TTC549 (cell line): ENCODE data around the gene TOLLIP.
"Not testable (repeated sequence)": the region's sequence is repeated elsewhere in the genome, so short reads cannot be mapped to it uniquely, and the experiment has no call there.

Experiments used
- FAIRE-seq: peaks from 2 replicates; lab custom pipeline; 2012; peaks lifted over from hg19 to GRCh38; lab: Jason Lieb, UNC

Gene TOLLIP

DNA sequence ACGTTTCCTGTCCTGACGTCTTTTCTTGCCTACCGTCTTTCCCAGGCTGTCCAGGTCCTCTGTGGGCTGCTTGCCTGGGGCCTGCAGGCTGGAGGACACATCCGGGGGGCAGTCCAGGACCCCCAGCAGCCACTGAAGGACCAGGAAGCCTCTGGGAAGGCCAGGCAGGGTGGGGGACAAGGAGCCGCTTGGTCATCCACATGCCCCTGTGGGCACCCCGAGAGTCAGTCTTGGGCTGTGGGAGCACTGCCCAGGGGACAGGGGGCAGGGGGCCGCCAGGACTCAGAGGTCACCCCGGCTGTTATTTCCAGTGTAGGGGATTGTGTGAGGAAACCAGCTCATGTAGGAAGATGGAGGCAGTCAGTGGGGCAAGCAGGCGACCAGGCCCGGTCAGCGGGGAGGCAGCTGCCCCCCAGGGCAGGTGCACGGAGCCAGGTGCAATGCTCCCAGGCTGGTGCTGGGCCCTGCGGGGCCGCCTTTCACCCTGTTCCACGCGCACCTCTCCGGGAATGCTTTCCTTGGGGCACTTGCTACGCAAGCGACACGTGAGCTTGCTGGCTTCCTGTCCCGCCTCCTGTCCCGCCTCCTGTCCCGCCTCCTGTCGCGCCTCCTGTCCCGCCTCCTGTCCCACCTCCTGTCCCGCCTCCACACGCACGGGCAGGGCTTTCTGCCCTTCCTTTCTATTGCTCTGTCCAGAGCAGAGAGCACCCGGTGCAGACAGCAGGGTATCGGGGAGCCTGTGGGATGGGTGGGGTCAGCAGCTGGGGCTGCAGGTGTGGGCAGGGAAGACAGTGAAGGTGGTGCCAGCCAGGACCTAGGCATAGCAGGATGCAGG, 47.0 kb downstream of the TOLLIP start:
- FAIRE-seq, result no peak

DNA sequence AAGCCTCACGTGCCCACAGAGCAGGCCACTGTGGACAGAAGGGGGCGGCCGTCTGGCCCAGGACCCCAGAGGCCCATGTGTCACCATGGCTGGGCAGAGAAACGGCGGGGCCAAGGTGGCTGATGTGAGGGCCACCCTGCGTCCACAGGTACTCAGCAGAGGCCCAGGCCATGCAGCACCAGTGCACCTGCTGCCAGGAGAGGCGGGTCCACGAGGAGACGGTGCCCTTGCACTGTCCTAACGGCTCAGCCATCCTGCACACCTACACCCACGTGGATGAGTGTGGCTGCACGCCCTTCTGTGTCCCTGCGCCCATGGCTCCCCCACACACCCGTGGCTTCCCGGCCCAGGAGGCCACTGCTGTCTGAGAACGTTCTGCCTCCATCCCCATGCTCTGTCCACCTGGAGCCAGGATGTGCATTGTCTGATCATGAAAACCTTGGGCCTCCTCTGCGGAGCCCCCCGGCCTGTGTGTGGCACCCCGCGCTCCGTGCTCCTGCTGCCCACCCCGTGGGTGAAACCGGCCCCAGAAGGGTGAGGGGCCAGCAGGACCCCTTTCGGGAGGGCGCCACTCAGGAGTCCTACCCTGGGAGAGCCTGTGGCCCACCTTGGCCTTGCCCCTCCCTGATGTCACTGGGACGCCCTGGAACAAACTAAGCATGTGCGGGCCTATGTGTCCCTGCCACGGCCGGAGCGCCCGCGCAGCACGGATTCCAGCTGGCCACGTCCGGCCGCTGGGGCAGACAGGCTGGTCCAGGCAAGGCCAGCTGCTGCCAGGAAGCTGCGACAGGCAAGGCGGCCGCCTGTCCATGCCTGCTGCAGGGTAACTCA, 48.0 kb downstream of the TOLLIP start:
- no peak for FAIRE-seq

DNA sequence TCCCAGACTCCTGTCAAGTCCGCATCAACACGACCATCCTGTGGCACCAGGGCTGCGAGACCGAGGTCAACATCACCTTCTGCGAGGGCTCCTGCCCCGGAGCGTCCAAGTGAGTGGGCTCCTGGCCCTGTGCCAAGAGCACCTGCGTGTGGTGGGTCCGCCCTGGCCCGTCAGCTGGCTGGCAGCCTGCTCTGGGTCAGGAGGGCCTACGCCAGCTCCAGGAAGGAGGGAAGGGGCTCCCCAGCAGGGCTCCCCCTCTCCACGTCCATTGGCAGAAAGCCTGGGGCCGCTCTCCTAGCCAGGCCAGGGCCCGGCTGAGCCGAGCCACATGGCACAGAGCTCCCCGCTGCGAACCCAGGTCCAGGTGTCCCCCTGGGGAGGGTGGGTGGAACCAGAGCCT, 48.8 kb downstream of the TOLLIP start:
- no peak for FAIRE-seq

DNA sequence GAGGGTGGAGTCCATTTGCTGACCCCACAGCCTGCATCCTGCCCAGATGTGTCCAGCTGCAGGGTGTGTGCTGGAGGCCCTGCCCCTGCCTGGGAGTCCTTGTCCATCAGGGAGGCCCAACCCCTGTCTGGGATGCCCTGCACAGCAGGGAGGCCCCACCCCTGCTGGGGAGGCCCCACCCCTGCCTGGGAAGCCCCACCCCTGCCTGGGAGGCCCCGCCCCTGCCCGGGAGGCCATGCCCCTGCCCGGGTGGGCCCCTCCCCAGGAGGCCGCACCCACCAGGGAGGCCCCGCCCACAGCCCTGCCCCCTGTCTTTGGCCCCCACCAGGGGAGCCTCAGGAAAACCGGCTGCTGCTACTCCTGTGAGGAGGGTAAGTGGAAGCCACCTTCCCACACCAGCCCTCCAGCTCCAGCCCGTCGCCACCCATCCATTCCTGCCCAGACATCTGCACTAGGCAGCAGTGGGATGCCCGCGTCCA, 49.4 kb downstream of the TOLLIP start:
- FAIRE-seq, result no peak

DNA sequence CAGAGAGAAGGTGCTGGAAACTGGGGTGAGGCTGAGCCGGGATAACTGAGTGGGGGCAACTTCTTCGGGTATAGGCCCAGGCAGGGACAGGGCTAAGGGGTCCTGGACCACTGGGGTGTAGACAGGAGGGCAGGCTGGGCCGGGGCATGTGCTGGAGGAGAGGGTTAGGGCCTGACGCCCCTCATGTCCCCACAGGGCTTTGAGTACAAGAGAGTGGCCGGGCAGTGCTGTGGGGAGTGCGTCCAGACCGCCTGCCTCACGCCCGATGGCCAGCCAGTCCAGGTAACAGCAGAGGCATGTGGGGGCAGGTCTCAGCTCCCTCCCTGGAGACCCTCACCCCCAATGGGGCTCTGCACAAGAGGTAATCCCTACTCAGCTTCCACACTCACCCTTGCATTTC, 49.9 kb downstream of the TOLLIP start:
- no peak for FAIRE-seq

DNA sequence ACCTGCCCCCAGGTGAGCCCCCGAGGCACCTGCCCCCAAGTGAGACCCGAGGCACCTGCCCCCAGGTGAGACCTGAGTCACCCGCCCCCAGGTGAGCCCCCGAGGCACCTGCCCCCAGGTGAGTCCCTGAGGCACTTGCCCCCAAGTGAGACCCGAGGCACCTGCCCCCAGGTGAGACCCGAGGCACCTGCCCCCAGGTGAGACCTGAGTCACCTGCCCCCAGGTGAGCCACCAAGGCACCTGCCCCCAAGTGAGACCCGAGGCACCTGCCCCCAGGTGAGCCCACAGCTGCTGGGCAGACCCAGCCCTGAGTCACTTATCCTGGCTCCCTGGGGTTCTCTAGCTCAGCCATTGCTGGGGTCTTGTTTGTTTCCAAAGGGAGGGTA, 50.4 kb downstream of the TOLLIP start:
- no peak for FAIRE-seq

DNA sequence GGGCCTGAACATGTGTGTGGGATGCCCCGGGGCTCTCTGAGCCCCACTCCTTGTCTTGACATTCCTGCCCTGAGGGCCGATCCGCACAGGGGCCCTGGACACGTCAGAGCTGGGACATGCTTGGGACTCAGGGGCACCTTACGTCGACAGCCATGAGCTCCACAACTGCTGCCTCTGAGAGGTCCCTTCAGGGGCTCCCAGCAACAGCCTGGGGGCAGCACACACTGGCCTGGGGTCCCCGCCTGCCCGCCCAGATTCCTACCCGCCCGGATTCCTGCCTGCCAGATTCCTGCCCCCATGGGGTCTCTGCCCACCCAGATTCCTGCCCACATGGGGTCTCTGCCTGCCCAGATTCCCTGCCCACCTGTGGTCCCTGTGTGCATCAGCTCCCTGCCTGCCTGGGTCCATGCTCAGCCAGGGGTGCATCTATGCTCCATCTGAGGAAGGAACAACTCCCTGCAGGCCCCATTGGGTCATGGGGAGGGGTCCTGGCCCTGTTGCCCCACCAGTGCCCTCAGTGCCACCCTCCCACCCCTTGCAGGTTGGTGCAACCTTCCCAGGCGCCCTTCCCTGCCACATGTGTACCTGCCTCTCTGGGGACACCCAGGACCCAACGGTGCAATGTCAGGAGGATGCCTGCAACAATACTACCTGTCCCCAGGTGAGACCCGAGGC, 50.9 kb downstream of the TOLLIP start:
- FAIRE-seq, result no peak

DNA sequence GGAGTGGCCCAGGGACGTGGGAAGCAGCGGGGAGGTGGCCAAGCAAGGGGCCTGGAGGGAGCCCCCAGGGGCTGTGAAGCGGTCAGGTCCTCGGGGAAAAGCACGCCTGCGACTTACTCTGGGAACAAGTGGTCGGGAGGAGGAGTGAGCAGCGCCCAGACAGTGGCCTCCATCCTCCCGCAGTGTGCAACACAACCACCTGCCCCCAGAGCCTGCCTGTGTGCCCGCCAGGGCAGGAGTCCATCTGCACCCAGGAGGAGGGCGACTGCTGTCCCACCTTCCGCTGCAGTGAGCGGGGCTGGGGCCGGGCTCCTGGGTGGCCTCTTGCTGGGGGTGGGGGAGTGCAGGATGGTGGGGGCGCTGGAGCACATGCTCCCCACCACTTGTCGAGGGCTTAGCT, 51.5 kb downstream of the TOLLIP start:
- FAIRE-seq, result no peak

DNA sequence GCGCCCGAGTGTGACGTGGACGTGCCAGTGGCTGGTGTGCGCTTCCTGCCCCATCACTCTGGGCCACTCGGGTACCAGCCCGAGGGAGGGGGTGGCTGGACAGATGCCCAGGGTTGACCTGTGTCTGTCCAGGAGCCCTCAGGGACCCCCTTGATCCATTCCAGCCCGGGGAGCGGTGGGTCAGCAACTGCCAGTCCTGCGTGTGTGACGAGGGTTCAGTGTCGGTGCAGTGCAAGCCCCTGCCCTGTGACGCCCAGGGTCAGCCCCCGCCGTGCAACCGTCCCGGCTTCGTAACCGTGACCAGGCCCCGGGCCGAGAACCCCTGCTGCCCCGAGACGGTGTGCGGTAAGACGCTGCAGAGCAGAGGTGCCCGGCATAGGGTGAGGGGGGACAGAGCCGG, 52.1 kb downstream of the TOLLIP start:
- no peak for FAIRE-seq

DNA sequence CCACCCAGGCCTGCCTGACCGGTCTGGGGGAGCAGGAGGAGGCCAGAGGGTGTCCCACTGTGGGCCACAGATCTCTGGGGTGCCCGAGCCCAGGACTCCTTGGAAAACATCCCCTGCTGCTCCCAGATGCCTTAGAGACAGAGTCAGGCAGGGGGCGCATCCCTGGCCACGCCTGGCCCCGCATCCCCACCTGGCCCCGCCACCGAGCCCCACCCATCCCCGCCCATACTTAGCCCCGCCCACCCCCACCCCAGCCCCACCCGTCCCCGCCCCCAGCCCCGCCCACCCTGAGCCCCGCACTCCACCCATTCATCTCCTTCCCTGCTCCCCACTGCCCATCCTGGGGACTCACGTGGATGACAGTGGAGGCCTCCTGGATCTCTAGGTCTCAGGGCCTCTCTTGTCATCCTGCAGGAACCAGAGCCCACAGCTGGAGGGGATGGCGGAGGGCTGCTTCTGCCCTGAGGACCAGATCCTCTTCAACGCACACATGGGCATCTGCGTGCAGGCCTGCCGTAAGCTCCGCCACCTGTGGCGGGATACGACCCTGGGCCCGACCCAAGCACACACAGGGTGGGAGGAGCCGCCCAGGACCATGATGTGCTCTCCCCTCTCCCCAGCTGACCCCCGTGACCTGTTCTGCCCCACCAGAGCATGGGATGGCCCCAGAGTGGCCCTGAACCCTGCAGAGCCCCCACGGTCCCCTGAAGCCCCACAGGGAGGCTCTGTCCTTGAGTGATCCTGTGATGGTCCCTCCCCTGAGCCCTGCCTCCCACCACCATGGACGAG, 53.0 kb downstream of the TOLLIP start:
- FAIRE-seq, result no peak

DNA sequence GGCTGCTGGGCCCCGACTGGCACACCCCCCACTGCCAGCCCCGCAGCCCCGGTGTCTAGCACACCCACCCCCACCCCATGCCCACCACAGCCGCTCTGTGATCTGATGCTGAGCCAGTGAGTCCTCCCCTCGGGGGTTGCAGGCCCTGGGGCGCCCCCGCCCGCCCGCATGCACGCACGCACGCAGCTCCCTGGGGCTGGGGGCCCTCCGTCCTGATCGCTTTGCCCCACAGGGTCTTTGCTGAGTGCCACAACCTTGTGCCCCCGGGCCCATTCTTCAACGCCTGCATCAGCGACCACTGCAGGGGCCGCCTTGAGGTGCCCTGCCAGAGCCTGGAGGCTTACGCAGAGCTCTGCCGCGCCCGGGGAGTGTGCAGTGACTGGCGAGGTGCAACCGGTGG, 54.3 kb downstream of the TOLLIP start:
- no peak for FAIRE-seq

DNA sequence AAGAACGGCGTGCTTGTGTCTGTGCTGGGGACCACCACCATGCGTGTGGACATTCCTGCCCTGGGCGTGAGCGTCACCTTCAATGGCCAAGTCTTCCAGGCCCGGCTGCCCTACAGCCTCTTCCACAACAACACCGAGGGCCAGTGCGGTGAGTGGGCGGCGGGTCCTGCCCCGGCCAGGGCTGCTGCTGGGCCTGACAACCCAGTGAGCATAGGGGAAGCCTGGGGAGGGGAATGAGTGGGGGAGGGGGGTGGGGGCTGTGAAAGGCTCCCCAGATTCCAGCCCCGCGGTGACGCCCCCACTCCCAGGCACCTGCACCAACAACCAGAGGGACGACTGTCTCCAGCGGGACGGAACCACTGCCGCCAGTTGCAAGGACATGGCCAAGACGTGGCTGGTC, 54.7 kb downstream of the TOLLIP start:
- no peak for FAIRE-seq

DNA sequence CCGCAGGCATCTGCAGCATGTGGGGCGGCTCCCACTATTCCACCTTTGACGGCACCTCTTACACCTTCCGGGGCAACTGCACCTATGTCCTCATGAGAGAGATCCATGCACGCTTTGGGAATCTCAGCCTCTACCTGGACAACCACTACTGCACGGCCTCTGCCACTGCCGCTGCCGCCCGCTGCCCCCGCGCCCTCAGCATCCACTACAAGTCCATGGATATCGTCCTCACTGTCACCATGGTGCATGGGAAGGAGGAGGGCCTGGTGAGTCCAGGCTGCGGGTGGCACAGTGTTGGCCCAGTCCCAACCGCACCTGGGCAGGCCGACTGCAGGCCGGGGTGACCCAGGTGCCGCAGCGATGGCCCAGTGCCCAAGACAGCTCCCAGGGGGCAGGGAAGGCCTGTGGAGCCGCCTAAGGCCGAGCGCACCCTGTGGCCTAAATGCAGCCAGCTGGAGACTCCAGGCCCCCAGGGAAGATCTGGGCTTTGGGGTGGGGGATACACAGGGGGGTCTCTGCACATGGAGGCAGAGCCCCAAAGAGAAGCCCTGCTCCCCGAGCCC, 55.3 kb downstream of the TOLLIP start:
- no peak for FAIRE-seq

DNA sequence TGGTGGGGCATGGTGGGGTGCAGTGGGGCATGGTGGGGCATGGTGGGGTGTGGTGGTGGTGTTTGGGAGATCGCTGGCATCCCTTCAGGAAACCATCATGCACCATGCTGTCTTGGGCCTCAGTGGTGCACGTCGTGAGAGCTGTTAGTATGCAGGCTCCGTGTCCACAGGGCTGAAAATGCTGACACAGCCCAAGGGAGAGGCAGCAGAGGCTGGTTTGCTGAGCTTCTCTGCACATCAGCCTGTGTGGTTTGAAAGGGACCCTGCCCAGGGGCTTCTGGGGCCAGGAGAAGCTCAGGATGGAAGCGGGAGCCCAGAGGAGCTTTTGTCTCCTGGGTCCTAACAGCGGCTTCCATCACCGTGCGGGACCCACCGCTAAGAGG, 56.3 kb downstream of the TOLLIP start:
- FAIRE-seq, result no peak

DNA sequence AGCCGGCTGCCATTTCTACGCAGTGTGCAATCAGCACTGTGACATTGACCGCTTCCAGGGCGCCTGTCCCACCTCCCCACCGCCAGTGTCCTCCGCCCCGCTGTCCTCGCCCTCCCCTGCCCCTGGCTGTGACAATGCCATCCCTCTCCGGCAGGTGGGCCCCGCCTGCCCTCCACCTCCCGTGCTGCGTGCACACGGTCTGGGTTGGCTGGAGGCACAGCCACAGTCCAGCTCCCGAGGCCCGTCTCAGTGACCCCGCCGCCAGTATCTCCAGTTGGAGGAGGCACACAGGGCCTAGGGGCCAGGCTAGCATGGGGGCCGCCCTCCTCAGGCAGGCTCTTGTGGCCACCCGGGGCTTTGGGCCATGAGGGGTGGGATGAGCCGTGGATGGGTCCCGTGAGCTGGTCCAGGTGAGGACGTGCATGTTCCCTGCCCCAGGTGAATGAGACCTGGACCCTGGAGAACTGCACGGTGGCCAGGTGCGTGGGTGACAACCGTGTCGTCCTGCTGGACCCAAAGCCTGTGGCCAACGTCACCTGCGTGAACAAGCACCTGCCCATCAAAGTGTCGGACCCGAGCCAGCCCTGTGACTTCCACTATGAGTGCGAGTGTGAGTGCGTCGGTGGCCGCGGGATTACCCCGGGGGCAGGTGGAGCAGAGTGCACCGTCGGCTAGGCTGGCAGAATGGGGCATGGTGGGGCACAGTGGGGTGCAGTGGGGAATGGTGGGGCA, 56.9 kb downstream of the TOLLIP start:
- FAIRE-seq, result no peak

DNA sequence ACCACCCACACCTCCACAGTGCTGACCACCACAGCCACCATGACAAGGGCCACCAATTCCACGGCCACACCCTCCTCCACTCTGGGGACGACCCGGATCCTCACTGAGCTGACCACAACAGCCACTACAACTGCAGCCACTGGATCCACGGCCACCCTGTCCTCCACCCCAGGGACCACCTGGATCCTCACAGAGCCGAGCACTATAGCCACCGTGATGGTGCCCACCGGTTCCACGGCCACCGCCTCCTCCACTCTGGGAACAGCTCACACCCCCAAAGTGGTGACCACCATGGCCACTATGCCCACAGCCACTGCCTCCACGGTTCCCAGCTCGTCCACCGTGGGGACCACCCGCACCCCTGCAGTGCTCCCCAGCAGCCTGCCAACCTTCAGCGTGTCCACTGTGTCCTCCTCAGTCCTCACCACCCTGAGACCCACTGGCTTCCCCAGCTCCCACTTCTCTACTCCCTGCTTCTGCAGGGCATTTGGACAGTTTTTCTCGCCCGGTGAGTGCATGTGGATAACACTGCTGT, 58.1 kb downstream of the TOLLIP start:
- FAIRE-seq, result no peak

DNA sequence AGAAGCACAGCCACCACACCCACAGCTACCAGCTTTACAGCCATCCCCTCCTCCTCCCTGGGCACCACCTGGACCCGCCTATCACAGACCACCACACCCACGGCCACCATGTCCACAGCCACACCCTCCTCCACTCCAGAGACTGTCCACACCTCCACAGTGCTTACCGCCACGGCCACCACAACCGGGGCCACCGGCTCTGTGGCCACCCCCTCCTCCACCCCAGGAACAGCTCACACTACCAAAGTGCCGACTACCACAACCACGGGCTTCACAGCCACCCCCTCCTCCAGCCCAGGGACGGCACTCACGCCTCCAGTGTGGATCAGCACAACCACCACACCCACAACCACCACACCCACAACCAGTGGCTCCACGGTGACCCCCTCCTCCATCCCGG, 59.0 kb downstream of the TOLLIP start:
- not testable (repeated sequence) for FAIRE-seq

DNA sequence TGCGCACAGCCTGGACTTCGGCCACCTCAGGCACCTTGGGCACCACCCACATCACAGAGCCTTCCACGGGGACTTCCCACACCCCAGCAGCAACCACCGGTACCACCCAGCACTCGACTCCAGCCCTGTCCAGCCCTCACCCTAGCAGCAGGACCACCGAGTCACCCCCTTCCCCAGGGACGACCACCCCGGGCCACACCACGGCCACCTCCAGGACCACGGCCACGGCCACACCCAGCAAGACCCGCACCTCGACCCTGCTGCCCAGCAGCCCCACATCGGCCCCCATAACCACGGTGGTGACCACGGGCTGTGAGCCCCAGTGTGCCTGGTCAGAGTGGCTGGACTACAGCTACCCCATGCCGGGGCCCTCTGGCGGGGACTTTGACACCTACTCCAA, 60.5 kb downstream of the TOLLIP start:
- not testable (repeated sequence) for FAIRE-seq

DNA sequence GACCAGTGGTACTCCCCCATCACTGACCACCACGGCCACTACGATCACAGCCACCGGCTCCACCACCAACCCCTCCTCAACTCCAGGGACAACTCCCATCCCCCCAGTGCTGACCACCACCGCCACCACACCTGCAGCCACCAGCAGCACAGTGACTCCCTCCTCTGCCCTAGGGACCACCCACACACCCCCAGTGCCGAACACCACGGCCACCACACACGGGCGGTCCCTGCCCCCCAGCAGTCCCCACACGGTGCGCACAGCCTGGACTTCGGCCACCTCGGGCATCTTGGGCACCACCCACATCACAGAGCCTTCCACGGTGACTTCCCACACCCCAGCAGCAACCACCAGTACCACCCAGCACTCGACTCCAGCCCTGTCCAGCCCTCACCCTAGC, 62.4 kb downstream of the TOLLIP start:
- FAIRE-seq, result not testable (repeated sequence)

DNA sequence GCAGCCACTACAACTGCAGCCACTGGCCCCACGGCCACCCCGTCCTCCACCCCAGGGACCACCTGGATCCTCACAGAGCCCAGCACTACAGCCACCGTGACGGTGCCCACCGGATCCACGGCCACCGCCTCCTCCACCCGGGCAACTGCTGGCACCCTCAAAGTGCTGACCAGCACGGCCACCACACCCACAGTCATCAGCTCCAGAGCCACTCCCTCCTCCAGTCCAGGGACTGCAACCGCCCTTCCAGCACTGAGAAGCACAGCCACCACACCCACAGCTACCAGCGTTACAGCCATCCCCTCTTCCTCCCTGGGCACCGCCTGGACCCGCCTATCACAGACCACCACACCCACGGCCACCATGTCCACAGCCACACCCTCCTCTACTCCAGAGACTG, 63.1 kb downstream of the TOLLIP start:
- FAIRE-seq, result not testable (repeated sequence)

DNA sequence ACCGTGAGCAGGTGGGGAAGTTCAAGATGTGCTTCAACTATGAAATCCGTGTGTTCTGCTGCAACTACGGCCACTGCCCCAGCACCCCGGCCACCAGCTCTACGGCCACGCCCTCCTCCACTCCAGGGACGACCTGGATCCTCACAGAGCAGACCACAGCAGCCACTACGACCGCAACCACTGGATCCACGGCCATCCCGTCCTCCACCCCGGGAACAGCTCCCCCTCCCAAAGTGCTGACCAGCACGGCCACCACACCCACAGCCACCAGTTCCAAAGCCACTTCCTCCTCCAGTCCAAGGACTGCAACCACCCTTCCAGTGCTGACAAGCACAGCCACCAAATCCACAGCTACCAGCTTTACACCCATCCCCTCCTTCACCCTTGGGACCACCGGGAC, 63.7 kb downstream of the TOLLIP start:
- FAIRE-seq, result not testable (repeated sequence)
